DND-41 (cell line): Measurements from ENCODE around the gene EGFLAM.

Experiments used
- CTCF ChIP-seq: IDR thresholded peaks from 2 replicates; pipeline ENCODE4 v1.5.1; 2012; ENCODE audit warnings: borderline replicate concordance, low read length, moderate library complexity, mild to moderate bottlenecking; ENCODE audit not compliant: poor library complexity, severe bottlenecking; ENCODE audit errors: extremely low read depth
- EZH2 ChIP-seq: IDR thresholded peaks from 3 replicates; pipeline ENCODE4 v1.6.1; 2012; ENCODE audit warnings: borderline replicate concordance, low read depth, mild to moderate bottlenecking, moderate library complexity, low read length, inconsistent platforms; ENCODE audit not compliant: severe bottlenecking

GRCh38 chr5:38367410-38367809 lies 109.1 kb downstream of the EGFLAM start:
- TF ChIP-seq CTCF = no peak
- TF ChIP-seq EZH2 = no peak
